Measurements from ENCODE around the gene SSX2IP. TPM values are rescaled to one million over a fixed set of nuclear protein-coding genes. Genes with fewer than 3 reads are reported as not detected.

The SSX2IP gene
- total RNA-seq, 1 experiment from 2014 or later, result 20.7 TPM

DNA sequence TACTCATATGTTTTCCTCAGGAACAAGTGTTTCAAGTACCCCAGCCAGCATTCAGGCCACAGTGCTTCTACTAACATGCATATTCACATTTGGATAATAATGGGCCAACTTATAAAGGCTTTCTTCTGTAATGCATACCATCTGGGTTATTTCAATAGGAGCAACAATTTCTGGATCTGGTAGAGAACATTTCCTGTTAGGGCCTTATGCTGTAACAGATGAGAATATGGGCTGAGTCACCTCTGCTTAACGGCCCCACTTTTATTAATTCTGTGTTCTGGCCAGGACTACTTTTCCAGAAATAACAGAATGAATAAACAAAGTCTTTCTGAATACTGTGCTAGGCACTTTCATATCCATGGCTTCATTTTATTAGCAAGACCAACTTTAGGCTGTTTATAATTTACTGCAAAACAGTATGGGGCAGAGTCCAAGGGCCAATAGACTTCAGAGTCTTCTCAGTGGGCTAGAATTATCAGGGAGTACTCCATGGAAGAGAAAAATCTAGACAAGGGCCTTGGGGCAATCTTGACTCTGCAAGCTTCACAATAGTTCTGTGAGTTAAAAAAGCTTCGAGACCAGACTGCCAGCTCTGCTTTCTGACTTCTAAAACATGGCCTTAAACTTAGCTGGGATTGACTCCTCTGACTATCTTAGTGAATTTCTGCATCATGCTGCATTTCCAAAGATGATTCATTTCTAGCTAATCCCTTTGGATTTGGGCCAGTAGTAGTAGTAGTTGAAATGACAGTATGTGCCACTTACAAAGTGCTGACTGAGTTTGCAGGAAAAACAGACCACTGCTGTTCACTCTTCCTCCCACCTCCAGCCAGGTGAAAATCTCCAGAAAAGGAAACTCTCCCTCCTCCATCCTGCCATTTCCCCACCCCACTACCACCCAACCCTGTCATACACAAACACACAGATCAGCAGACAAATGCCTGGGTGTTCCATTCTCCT lies 8.2 kb upstream of the SSX2IP start:
- H4K20me1 ChIP-seq (ENCODE audit: insufficient read depth), result no peaks in the 10 kb centered on the region
- intact Hi-C loops (cut with micrococcal nuclease; ENCODE audit: unreplicated experiment), result no loop called here
- no peak for TF ChIP-seq EZH2 (IDR thresholded peaks at IDR 0.05; ENCODE audit: low read depth)
- TF ChIP-seq, protein P1, sequence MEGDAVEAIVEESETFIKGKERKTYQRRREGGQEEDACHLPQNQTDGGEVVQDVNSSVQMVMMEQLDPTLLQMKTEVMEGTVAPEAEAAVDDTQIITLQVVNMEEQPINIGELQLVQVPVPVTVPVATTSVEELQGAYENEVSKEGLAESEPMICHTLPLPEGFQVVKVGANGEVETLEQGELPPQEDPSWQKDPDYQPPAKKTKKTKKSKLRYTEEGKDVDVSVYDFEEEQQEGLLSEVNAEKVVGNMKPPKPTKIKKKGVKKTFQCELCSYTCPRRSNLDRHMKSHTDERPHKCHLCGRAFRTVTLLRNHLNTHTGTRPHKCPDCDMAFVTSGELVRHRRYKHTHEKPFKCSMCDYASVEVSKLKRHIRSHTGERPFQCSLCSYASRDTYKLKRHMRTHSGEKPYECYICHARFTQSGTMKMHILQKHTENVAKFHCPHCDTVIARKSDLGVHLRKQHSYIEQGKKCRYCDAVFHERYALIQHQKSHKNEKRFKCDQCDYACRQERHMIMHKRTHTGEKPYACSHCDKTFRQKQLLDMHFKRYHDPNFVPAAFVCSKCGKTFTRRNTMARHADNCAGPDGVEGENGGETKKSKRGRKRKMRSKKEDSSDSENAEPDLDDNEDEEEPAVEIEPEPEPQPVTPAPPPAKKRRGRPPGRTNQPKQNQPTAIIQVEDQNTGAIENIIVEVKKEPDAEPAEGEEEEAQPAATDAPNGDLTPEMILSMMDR (conservative IDR thresholded peaks at IDR 0.05), result no peak
- peak overlapping the region; percentile 43 for H3K4me2 ChIP-seq
- H3K27me3 ChIP-seq (ENCODE audit: insufficient read depth, low read depth), result no peaks in the 10 kb centered on the region
- no TSS peak for BruUV-seq (replicated peaks)
- POLR2A ChIA-PET (ENCODE audit: unreplicated experiment), result no interaction called here
- H3F3A ChIP-seq (ENCODE audit: insufficient read depth, low read depth), result peaks cover 12% of the 10 kb centered on the region
- DNase-seq, result peak in 1 of 2 experiments; percentile 75
- CTCF ChIA-PET, result interaction anchor here (0.6 kb wide), 1 partner anchor 245 kb away, joined by 3 read pairs; no protein-coding TSS in a partner anchor
- H3K79me2 ChIP-seq (ENCODE audit: low read depth), result no peaks in the 10 kb centered on the region
- no peaks in the 10 kb centered on the region for H3K9me2 ChIP-seq (ENCODE audit: insufficient read depth)
- H2AFZ ChIP-seq, result no peak overlapping the region
- no peaks in the 10 kb centered on the region for H3K36me3 ChIP-seq (ENCODE audit: low read depth)
- H3K9me3 ChIP-seq (ENCODE audit: insufficient read depth, low read depth), result no peaks in the 10 kb centered on the region
- peak overlapping the region; percentile 28; the same call in 1 of the 2 replicates for H3K27ac ChIP-seq
- no peak overlapping the region for H3K4me3 ChIP-seq
- H3K4me1 ChIP-seq (replicated peaks; ENCODE audit: insufficient read depth), result peaks cover 15% of the 10 kb centered on the region

DNA sequence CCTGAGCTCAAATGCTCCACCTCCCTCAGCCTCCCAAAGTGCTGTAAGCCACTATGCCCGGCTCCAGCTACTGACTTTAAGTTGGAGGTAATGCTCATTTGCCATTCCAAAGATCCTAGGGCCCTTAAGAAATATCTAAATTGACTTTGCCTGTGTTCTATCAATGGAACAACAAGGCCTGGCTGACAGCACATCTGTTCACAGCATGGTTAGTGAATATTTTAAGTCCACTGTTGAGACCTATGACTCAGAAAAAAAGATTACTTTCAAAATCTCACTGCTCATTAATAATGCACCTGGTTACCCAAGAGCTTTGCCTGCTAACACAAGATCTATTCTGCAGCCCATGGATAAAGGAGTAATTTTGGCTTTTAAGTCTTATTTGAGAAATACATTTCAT lies 3.5 kb upstream of the SSX2IP start:
- no peak overlapping the region for H3K4me3 ChIP-seq
- no peaks in the 10 kb centered on the region for H3K9me2 ChIP-seq (ENCODE audit: insufficient read depth)
- intact Hi-C loops (cut with micrococcal nuclease; ENCODE audit: unreplicated experiment), result loop anchor here (5.0 kb wide), 2 partner anchors 61 to 186 kb away; partner anchors contain the start of genes GNG5 and SPATA1
- H4K20me1 ChIP-seq (ENCODE audit: insufficient read depth), result no peaks in the 10 kb centered on the region
- H3K27ac ChIP-seq, result no peak overlapping the region
- H3K79me2 ChIP-seq (ENCODE audit: low read depth), result peaks cover 9% of the 10 kb centered on the region
- peaks cover 21% of the 10 kb centered on the region for H3K4me1 ChIP-seq (replicated peaks; ENCODE audit: insufficient read depth)
- no peak overlapping the region for H2AFZ ChIP-seq
- TF ChIP-seq, protein P1 (conservative IDR thresholded peaks at IDR 0.05), result no peak
- no peak for TF ChIP-seq EZH2 (IDR thresholded peaks at IDR 0.05; ENCODE audit: low read depth)
- no peak overlapping the region for H3K4me2 ChIP-seq
- no peaks in the 10 kb centered on the region for H3K9me3 ChIP-seq (ENCODE audit: insufficient read depth, low read depth)
- CTCF ChIA-PET, result no interaction called here
- BruUV-seq (replicated peaks), result no TSS peak
- H3F3A ChIP-seq (ENCODE audit: insufficient read depth, low read depth), result peaks cover 14% of the 10 kb centered on the region
- no peaks in the 10 kb centered on the region for H3K27me3 ChIP-seq (ENCODE audit: insufficient read depth, low read depth)
- no peaks in the 10 kb centered on the region for H3K36me3 ChIP-seq (ENCODE audit: low read depth)
- DNase-seq, result no peak
- POLR2A ChIA-PET (ENCODE audit: unreplicated experiment), result no interaction called here

DNA sequence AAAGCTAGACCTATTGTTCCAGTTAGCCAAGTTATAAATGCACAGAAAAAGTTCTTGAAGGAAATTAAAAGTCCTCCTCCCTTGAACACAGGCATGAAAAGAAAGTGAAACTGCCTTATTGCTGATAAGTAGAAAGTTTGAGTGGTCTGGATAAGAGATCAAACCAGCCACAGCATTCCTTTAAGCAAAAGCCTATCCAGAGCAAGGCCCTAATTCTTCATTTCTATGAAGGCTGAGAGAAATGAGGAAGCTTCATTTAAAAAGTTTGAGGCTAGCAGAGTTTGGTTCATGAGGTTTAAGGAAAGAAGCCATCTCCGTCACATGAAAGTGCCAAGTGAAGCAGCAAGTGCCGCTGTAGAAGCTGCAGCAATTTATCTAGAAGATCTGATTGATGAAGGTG lies 2.7 kb upstream of the SSX2IP start:
- H3F3A ChIP-seq (ENCODE audit: insufficient read depth, low read depth), result peaks cover 8% of the 10 kb centered on the region
- intact Hi-C loops (cut with micrococcal nuclease; ENCODE audit: unreplicated experiment), result loop anchor here (5.0 kb wide), 2 partner anchors 61 to 186 kb away; partner anchors contain the start of genes GNG5 and SPATA1
- H2AFZ ChIP-seq, result no peak overlapping the region
- H3K9me3 ChIP-seq (ENCODE audit: insufficient read depth, low read depth), result no peaks in the 10 kb centered on the region
- no peaks in the 10 kb centered on the region for H3K9me2 ChIP-seq (ENCODE audit: insufficient read depth)
- no peak overlapping the region for H3K27ac ChIP-seq
- H3K4me1 ChIP-seq (replicated peaks; ENCODE audit: insufficient read depth), result peaks cover 21% of the 10 kb centered on the region
- no peak overlapping the region for H3K4me2 ChIP-seq
- no peaks in the 10 kb centered on the region for H4K20me1 ChIP-seq (ENCODE audit: insufficient read depth)
- H3K27me3 ChIP-seq (ENCODE audit: insufficient read depth, low read depth), result no peaks in the 10 kb centered on the region
- POLR2A ChIA-PET (ENCODE audit: unreplicated experiment), result no interaction called here
- no peak for DNase-seq
- CTCF ChIA-PET, result no interaction called here
- no peak for TF ChIP-seq EZH2 (IDR thresholded peaks at IDR 0.05; ENCODE audit: low read depth)
- TF ChIP-seq, protein P1 (conservative IDR thresholded peaks at IDR 0.05), result no peak
- peaks cover 17% of the 10 kb centered on the region for H3K79me2 ChIP-seq (ENCODE audit: low read depth)
- no TSS peak for BruUV-seq (replicated peaks)
- H3K36me3 ChIP-seq (ENCODE audit: low read depth), result no peaks in the 10 kb centered on the region
- no peak overlapping the region for H3K4me3 ChIP-seq

Data from PC-9 (cell line).